DMS153 (cell line): ENCODE results near the gene MRPL17.

Source experiments
- DNase-seq: peaks from one replicate; lab custom pipeline; 2025; lab: John Stamatoyannopoulos, UW

MRPL17 gene

GRCh38 chr11:6632116-6633073 lies 50.7 kb downstream of the MRPL17 start:
- DNase-seq: no peak

- no peak for DNase-seq
Observed at GRCh38 chr11:6631361-6631890, 51.7 kb downstream of the MRPL17 start.

- no peak for DNase-seq
Observed at GRCh38 chr11:6630632-6631291, 52.4 kb downstream of the MRPL17 start.
